ENCODE measurements around the gene CHRNE. TPM values are rescaled to one million over a fixed set of nuclear protein-coding genes. Genes with fewer than 3 reads are reported as not detected.

CHRNE gene
- 1.2 TPM for total RNA-seq

DNA sequence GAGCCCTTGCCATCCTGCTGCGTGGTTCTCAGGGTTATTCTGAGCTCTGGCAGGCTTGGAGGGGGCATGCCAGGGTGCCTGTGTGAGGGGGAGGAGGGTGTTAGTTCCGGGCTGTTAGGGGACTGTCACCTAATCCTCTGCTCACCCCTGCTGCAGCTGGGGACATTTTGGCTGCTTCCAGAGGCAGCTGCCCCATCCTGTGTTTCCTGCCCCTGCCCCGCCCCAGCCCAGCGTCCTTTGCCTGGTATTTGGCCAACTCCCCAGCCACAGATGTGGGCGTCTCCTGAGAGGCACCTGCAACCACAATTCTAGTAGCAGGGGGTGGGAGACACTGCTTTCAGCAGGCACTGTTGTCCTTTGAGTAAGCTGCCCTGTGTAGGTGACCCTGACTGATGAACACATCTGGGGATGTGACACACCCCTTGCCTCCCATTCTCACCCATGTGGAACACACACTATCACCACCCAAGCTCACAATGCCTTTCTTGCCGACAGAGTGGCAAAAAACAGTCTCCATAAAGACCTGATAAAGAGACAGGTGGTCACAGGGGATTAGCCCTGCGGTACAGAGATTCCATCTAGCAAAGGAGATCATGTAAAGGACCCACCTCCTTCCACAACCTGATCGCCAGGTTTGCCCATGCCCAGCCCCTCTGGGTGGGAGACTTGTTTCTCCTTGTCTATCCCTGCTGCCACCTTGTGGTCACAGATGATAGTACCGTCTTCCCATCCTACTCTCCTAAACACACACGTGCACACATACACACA is at the start of gene CHRNE:
CHRNE (minus strand) TSS at position 48 of the 768 bp plus-strand sequence; CDS start at position 13, 35 bp downstream.
- DNase-seq (ENCODE audit: low spot score) = peak; percentile 85

DNA sequence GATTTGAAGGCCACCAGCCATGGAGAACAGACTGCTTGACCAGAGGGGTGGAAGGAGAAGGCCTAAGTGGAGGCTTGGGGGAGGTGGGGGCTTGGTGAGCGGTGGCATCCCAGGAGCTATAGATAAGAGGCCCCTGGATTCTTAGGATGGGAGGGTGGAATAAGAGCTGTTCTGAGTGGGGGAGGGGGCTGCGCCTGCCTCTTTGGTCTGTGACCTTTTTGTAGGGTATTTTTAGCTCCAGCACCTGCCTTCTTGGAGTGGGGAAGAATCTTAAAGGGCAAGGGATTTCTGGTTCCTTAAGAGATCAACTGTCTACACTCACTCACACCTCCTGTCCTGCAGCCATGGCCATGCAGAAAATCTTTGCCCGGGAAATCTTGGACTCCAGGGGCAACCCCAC is 48.6 kb upstream of the CHRNE start:
- no peak for DNase-seq (ENCODE audit: low spot score)

DNA sequence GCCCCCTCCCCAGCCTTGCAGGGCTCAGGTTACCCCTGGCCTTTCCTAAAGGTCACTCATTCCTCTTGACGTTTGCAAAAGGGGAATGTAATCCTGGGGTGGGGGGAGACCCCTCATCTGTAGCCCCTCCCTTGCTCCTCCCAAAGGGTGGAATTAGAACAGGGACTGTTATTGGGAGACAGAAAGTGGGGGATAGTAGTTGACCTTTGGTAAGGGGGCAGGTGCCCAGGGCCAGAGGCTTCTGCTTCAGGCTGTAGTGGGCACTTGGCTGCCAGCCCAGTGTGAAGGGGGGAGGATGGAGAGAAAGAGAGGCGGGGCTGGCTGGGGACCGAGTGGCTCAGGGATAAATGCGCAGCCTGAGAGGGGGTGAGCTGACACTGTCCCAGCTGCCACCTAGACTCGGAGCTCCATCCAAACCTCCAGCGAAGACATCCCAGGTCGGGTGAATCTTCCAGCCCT is 47.9 kb upstream of the CHRNE start, which contains the start of gene ENO3:
ENO3 (plus strand) TSS at position 374 of the 459 bp plus-strand sequence. CDS start 711 bp downstream, outside the sequence.
- no peak for DNase-seq (ENCODE audit: low spot score)

DNA sequence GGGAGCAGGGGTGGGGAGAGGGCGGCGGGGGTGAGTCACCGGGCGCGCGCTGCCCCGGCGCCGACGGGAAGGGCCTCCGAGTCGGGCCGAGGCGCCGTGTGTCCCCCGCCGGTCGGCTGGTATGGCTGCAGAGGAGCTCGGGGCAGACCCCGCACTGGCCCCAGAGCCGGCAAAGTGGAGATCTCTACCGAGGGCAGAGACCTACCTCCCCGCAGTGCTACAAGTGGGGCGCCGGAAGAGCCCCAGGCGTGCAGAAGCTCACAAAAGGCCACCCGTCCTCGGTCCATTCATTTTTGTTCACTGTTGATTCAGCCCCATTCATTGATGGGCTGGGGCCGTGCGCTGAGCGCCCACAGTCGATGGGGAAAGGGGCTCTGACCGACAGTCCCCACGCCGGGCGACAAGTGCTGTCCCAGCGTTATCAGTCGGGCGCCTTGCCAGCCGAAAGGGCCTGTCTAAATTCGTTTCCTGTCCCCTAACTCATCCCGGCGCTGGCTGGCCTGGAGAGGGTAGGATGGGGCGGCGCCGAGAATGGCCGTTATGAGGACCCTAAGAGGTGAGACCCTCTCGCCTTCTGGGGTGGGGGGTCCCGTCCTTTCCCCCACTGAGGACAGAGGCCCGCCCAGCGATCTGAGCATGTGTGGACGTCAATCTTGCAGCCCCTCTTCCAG is 47.3 kb upstream of the CHRNE start:
- DNase-seq (ENCODE audit: low spot score) = peak; percentile 74

DNA sequence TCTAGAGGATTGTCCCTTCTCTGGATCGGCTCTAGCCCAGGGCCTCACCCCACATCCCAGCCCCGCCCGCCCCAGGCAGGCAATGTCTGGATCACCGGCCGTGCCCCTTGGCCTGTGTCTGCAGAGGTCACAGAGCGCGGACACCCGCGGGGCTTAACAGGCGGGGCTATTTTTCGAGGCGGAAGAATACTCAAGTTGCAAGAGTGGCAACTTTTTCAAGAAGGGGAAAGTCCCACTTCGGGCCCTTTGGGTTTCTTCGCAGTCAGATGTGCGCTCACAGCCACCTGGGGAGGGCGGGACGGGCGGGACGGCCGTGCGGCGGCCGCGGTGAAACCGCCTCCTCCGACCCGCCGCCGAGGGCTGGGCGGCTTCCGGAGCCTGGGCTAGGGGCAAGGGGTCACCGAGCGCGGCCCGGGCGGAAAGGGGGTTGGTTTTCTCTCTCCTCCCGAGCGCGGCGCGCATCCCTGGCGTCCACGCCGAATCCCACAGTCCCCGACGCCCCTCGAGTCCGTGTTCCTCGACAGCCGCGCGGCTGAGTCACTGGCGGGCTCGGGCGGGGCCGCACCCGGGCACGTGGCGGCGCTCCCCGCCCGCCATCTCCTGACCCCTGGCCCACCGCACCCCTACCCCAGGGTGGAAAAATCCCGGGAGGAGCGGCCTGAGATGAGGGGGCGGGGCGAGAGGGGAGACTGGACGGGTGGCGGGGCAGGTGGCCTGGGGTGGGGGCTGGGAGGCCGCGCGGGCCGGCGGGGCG is 46.6 kb upstream of the CHRNE start:
- DNase-seq (ENCODE audit: low spot score) = peak; percentile 80

DNA sequence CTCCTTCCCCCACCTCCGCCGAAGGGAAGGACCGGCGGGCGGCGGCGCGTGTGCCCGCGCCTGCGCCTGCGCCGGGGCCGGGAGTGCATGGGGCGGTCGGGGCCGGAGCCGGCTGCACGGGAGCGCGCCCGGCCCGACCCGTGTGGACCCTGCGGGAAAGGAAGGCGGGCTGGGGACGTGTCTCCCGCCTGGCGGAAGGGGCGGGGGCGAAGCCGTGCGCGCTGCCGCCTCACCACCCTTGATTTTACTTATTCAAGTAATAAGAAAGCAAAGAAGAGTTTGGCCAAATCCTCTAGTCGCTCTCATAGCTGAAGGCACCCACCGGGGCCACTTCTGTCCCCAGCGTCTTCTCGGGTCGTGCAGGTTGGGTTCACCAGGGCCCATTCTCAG is 46.0 kb upstream of the CHRNE start:
- DNase-seq (ENCODE audit: low spot score) = peak; percentile 86

DNA sequence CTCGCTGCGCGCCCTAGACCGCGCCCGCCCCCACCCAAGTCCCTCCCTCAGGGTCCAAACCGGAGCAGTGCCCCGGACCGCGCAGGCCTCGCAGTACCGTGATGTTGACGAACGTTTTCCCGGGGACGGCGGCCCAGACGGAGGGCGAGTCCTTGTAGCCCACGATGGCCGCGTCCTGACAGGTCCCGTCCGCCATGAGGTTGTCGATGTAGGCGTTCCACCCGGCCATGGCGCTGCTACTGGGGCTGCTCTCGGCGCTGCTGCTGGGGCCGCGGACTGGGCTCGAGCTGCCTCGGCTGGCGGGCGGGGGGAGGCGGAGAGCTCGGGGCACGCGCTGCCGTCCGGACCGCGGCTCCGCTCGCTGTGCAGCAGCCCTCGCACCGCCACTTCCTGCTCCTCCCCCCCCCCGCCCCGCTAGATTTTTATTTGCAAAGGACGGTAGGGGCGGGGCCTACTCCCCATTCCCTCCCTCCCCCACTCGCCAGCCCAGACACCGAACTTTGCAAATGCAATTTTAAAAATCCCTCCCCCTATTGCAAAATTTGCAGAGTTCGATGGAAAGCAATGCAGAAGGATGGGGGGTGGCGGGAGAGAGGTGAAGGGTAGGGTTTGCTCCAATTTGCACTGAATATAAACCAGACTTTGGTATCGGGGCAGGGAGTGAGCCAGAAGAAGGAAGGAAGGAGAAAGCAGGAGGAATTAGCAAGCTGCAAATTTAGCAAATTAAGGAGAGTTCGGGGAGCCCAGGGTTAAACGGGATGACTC is 45.5 kb upstream of the CHRNE start, which contains the start of gene PFN1:
PFN1 (minus strand) TSS at position 365 of the 765 bp plus-strand sequence; CDS start at position 229, 136 bp downstream.
- peak; percentile 93 for DNase-seq (ENCODE audit: low spot score)

DNA sequence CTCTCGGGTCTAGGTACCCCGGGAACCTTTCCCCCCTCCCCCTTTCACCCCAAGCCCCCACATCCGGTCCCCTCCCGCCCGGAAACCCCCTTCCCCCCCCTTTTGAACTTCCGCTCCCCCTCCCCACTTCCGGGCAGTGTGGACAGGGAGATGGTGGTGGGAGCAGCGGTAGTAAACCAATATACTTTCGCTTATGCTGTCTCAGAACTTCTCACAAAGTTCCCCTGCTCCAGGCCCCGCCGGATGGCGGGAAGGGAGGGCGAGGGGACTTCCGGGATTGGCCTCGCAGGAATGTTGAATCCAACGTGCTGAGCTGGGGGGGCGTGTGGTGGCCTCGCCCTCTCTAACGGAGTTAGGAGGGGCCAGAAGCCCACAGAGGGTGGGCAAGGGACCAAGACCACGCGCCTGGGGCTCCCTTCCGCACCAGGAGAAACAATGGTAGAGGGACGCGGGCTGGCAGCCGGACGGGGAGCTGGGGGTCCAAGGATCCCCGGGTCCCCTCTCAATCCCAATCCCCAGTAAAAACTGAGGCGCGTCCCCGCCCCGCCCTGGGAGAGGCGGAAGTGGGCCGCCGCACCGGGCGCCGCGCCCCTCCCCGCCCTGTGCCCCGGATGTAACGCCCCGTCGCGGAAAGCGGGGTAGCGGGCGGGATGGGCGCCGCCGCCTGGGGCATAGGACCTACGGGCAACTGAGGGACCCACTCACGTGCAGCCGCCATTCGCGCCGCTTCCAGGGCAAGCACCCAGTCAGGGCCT is 44.7 kb upstream of the CHRNE start:
- peak; percentile 79 for DNase-seq (ENCODE audit: low spot score)

DNA sequence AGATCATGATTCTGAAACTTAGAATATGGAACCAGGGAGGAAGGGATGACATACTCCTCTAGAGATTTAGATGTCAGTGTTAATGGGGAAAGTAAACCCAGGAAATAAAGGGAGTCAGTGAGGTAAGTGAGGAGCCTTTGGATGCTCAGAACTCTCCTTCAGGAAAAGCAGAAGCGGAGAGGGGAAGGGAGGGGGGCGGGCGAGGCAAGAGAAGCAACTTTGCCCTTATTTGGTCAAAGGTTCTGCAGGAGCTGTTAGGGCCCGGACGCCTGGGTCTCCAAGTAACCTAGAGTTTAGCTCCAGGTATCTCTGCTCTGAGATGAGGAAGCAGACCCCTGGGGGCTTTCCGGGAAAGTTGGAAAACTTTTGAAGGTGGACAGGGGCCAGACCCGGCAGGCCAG is 44.1 kb upstream of the CHRNE start:
- no peak for DNase-seq (ENCODE audit: low spot score)

DNA sequence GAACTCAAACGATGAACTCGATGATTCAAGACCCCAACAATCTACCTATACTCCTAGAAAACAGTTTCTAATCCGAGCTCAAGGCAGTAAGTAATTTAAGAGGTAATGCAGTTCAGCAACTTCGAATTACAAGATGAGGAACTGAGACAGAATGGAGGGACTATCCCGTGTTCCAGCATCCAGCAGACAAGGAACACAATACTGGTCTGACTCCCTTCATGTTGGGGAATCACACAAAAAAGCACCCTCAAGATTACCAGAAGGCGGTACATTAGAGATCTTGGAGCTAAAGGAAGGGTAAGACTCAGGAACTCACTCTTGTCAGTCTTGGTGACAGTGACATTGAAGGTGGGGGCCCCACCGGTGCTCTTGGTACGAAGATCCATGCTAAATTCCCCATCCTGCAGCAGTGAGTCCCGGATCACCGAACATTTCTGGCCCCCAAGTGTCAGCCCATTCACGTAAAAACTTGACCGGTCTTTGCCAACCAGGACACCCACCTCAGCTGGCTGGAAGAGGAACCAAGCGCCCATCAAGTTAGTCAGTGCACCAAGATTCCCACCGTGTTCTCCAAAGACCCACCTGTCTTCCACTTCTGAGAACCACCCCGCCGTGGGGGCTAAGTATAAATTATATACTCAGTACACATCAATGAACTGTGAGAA is 43.5 kb upstream of the CHRNE start:
- DNase-seq (ENCODE audit: low spot score) = no peak

DNA sequence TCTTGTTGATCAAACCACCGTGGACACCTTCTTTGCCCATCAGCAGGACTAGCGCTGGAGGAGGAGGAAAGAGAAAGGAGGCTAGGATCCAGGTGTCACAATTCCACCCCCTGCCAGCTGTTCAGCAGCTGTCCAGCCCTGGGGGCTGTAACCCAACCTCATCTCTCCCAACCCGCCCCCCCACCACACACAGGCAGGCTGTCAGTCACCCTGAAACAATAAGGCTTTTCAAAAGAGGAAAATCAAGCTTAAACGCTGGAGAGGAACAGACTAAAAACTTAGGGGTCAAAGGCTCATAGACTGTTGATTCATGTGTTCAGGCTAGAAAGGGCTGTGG is 43.0 kb upstream of the CHRNE start:
- DNase-seq (ENCODE audit: low spot score) = no peak

DNA sequence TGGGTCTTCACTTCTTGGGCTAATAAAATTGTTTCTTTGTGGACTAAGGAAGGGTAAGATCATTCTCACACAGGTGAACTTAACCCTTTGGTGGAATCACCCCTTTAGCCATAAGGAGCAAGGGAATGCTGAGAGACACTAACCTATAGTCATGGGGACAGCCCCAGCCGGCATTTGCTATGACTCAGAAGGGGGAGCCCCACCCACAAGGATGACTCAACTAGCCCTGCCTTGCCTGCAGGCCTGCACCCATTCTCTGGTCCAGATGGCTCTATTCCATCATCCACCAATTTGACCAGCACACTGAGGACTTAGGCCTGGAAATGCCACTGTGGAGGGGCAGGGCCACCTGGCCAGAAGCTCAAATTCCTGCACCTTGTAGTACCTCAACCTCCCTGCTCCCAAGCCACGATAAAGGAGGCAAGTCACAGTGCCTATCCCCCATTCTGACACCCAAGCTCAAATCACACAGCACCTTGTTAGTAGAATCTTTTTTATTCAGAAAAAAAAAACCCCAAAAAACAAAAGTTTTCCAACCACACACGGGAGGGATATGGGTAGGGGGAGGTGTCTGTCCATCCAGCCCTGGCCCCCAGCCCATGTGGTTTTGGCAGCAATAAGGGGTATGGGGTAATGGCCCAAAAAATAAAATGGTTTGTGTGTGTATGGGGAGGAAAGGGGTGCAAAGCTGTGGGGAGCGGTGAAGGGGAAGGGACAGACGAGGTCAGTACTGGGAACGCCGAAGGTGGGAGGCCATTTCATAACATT is 42.5 kb upstream of the CHRNE start:
- DNase-seq (ENCODE audit: low spot score) = peak; percentile 80

DNA sequence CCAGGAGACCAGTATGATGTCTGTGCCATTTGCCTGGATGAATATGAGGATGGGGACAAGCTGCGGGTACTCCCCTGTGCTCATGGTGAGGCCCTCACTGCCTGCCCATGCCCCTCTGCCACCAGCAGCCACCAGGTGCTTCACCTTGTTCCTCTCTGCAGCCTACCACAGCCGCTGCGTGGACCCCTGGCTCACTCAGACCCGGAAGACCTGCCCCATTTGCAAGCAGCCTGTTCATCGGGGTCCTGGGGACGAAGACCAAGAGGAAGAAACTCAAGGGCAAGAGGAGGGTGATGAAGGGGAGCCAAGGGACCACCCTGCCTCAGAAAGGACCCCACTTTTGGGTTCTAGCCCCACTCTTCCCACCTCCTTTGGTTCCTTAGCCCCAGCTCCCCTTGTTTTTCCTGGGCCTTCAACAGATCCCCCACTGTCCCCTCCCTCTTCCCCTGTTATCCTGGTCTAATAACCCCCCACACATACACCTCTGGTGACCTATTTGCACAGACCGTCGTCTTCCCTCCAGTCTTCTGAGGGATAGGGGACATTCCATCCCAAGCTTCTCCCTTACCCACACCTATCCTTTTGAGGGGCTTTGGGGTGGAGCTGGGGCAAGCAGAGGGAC is 41.8 kb upstream of the CHRNE start:
- no peak for DNase-seq (ENCODE audit: low spot score)

DNA sequence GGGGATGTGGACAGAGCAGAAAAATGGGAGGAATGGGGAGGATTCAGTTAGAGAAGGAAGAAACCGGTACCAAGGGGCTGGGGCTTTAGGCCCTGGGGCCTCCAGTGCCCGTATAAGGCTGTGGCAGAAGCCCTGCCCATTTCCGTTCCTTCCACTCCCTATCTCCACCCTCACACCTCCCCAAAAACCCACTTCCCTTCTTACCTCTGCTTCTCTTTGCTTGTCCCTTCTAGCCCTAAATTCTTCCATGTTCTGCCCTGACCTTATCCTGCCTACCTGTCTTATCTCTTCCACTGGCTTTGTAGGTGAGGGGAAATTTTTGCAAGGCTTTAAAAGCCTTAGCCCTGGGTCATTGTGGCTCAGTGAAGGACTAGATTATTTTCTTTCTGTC is 41.3 kb upstream of the CHRNE start:
- no peak for DNase-seq (ENCODE audit: low spot score)

DNA sequence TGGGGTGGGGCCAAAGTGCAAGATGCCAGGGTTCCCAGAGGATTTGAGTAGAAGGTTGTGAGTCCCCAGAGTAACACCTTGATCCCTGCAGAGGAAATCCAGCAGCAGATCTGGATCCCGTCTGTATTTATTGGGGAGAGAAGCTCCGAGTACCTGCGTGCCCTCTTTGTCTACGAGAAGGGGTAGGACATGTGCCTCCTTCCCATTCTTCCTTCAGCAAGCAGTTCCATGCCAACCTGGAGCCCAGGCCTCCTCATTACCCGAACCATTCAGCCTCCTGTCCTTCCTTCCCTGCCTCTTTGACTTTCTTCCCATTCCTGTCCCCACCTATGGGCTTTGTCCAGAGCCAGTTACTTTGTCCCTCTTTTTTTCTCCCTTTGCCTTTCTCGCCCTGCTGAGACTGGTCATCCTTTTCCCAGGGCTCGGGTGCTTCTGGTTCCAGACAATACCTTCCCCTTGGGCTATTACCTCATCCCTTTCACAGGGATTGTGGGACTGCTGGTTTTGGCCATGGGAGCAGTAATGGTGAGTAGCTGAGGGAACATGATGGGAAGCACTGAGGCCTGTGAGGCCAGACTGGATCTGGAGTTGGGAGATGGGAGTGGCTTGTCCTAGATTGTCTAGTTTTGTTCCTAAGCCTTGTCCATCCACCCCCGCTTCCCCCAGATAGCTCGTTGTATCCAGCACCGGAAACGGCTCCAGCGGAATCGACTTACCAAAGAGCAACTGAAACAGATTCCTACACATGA is 40.0 kb upstream of the CHRNE start:
- DNase-seq (ENCODE audit: low spot score) = no peak

DNA sequence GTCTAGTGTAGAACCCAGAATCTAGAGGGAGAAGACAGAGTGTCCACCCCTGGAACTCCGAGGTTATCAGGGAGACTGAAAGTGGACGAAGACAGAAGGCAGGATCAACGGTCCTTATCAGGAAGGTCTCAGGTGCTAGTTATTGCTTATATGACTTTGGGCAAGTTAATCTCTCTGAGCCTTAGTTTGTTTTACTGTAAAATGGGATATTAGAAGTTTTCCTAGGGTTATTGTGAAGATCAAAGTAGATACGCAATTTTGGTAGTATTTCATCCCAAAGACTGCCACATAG is 38.4 kb upstream of the CHRNE start:
- DNase-seq (ENCODE audit: low spot score) = no peak

DNA sequence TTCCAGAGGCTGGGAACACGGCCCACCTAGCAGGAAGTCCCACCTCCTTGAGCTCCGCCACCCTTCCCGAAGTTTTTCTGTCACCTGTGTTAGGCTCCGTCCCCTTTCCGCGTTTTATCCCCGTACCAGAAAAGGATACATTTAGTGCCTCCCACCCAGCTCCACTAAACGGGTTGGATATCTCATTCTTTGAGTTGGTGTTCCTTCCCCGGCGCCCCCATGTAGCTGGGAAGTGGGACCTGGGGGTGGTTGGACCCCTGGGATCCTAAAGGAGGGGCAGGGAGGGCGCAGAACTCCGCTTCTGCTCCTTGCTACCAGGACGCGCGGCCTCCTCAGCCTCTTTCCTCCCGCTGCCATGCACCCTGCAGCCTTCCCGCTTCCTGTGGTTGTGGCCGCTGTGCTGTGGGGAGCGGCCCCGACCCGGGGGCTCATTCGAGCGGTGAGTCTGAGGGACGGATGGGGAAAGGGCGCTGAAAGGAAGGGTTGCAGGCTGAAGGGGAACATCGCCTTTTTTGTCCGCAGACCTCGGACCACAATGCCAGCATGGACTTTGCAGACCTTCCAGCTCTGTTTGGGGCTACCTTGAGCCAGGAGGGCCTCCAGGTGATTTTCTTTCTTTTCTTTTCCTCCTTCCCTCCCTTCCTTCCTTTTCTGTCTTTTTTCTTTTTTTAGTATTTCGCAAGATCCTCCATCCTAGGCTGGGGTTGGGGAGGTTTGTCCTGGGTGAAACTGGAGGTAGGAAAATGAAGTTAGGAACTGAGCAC is 37.8 kb upstream of the CHRNE start:
- DNase-seq (ENCODE audit: low spot score) = no peak

Data from ureter (tissue), 1 donor.